H1 (cell line): ENCODE data around the gene VWA1. TPM values are rescaled to one million over a fixed set of nuclear protein-coding genes. Genes with fewer than 3 reads are reported as not detected.

Experiments
- KDM1A ChIP-seq: fragments of 200-600, 300-600 bp; sonication (generic); IDR thresholded peaks from 2 replicates; pipeline ENCODE4 v1.7.1; 2016; ENCODE audit warnings: mild to moderate bottlenecking, low read length, borderline replicate concordance
- MAX ChIP-seq: IDR thresholded peaks from 2 replicates; pipeline ENCODE4 v1.6.1; 2012; ENCODE audit warnings: inconsistent platforms
- polyA plus RNA-seq, 7 experiments: library from polyadenylated mRNA; depleted of rRNA in 3 of 7; stranded (reverse) in 5 of 7; unstranded in 2 of 7; fragments of >200 nt in 5 of 7; fragments of 200-250 nt in 2 of 7; gene quantifications; 1 replicate in 5 of 7; 2 replicates in 1 of 7; 4 replicates in 1 of 7; pipeline versions ENCODE4 v1.2.1 to v1.2.3, GENCODE V29; 2011 to 2013; ENCODE audit warnings: missing spikeins in 2 of 7, mixed read lengths in 2 of 7
- total RNA-seq: library from RNA; stranded (reverse); fragmentation: NEBNext Ultra II Directional; extraction: Animal tissue kit (Norgen Biotek cat#: 25700); gene quantifications from 2 replicates; pipeline ENCODE4 v1.2.1, GENCODE V29; 2021

The VWA1 gene
- total and polyA plus RNA-seq, 2 of the 8 experiments (the other 6 are each of a cell fraction or from before 2014, with no cell fraction given): 16.0 to 36.6 TPM

DNA sequence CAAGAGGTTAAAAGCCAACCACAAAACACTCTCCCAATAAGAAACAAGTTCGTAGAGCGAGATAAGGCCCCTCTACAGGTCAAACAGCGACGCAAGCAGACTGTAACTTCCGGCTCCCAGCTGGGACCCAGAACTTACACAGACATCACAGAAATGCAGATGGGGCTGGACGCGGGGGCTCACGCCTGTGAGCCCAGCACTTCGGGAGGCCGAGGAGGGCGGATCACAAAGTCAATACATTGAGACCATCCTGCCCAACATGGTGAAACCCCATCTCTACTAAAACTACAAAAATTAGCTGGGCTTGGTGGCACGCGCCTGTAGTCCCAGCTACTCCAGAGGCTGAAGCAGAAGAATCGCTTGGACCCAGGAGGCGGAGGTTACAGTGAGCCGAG is 47.4 kb upstream of the VWA1 start (continued):
- TF ChIP-seq KDM1A: no peak
- TF ChIP-seq MAX: no peak
- TF ChIP-seq, all 59 proteins: peak for 0
